PC-3 (cell line): ENCODE measurements around the gene CCDC89. TPM values are rescaled to one million over a fixed set of nuclear protein-coding genes. Genes with fewer than 3 reads are reported as not detected.

Experiments used
- ATAC-seq: fragments of 200-7000 bp; cut with Tn5 transposase; 2 replicates; pipeline ENCODE4 v1.9.1; 2020; ENCODE audit warnings: mild to moderate bottlenecking, moderate library complexity
- BruUV-seq: library from RNA; stranded (reverse); fragments of 400-500 nt; replicated peaks from 2 replicates; lab custom pipeline; 2021; lab: Mats Ljungman, UMichigan
- CTCF ChIA-PET: fragments of 300-600 bp; sonication (Branson Sonifier 250); formaldehyde crosslinking; loops from one replicate; lab custom pipeline; 2022; ENCODE audit warnings: antibody characterized with exemption; lab: Charles Lee
- POLR2A ChIA-PET: fragments of 300-600 bp; sonication (Branson Sonifier 250); formaldehyde crosslinking; loops from one replicate; lab custom pipeline; 2022; ENCODE audit warnings: antibody characterized with exemption; ENCODE audit not compliant: unreplicated experiment; lab: Charles Lee
- DNase-seq: peaks from one replicate; pipeline ENCODE4 v3.0.0-alpha.2; 2015
- H2AFZ ChIP-seq: fragments of 300-600 bp; sonication (generic); 2 replicates; pipeline ENCODE4 v1.6.0; 2016; ENCODE audit warnings: antibody characterized with exemption, low read length
- H3F3A ChIP-seq: fragments of 300-600 bp; sonication (generic); one replicate; pipeline ENCODE4 v1.6.0; 2017; ENCODE audit warnings: antibody characterized with exemption, low read length, control low read depth, mild to moderate bottlenecking; ENCODE audit not compliant: unreplicated experiment
- H3K27ac ChIP-seq: fragments of 300-600 bp; sonication (generic); 2 replicates; pipeline ENCODE4 v1.5.1; 2016; ENCODE audit warnings: mild to moderate bottlenecking, low read length
- H3K27me3 ChIP-seq: fragments of 300-600 bp; sonication (generic); 2 replicates; pipeline ENCODE4 v1.6.1; 2016; ENCODE audit warnings: low read length, mixed read lengths
- H3K36me3 ChIP-seq: fragments of 300-600 bp; sonication (generic); 2 replicates; pipeline ENCODE4 v1.6.1; 2016; ENCODE audit warnings: low read depth, mixed run types, low read length, mixed read lengths
- H3K4me1 ChIP-seq: fragments of 300-600 bp; sonication (generic); 2 replicates; pipeline ENCODE4 v1.5.1; 2016; ENCODE audit warnings: low read length; ENCODE audit not compliant: insufficient read depth
- H3K4me2 ChIP-seq: fragments of 300-600 bp; sonication (generic); 2 replicates; pipeline ENCODE4 v1.6.0; 2016; ENCODE audit warnings: low read length
- H3K4me3 ChIP-seq: fragments of 300-600 bp; sonication (generic); 2 replicates; pipeline ENCODE4 v1.5.1; 2016; ENCODE audit warnings: mild to moderate bottlenecking, low read length, mixed read lengths
- H3K79me2 ChIP-seq: fragments of 300-600 bp; sonication (generic); 2 replicates; pipeline ENCODE4 v1.6.1; 2017; ENCODE audit warnings: low read length, mixed read lengths
- H3K9ac ChIP-seq: fragments of 300-600 bp; sonication (generic); 2 replicates; pipeline ENCODE4 v1.6.0; 2016; ENCODE audit warnings: mild to moderate bottlenecking, low read length
- H3K9me2 ChIP-seq: fragments of 300-600 bp; sonication (generic); replicated peaks from 2 replicates; pipeline ENCODE4 v1.6.1; 2016; ENCODE audit warnings: mixed run types, low read length, mixed read lengths
- H3K9me3 ChIP-seq: fragments of 300-600 bp; sonication (generic); 2 replicates; pipeline ENCODE4 v1.6.1; 2016; ENCODE audit warnings: low read length, mixed read lengths
- H4K20me1 ChIP-seq: fragments of 300-600 bp; sonication (generic); 2 replicates; pipeline ENCODE4 v1.6.1; 2016; ENCODE audit warnings: low read length, mixed read lengths
- EZH2 ChIP-seq: fragments of 300-600 bp; sonication (generic); IDR thresholded peaks from one replicate; pipeline ENCODE4 v1.6.1; 2017; ENCODE audit warnings: antibody characterized with exemption, mild to moderate bottlenecking, low read length; ENCODE audit not compliant: unreplicated experiment
- EZH2phosphoT487 ChIP-seq: fragments of 300-600 bp; sonication (generic); IDR thresholded peaks from 2 replicates; pipeline ENCODE4 v1.6.1; 2018; ENCODE audit warnings: mild to moderate bottlenecking, antibody characterized with exemption, low read length, borderline replicate concordance
- intact Hi-C: fragments of 100-400 bp; cut with micrococcal nuclease; formaldehyde crosslinking; loops from 2 replicates; pipeline ENCODE4 v1.9.0; 2023
- total RNA-seq: library from RNA; depleted of rRNA; stranded (reverse); fragments of >200 nt; gene quantifications from 2 replicates; pipeline ENCODE4 v1.2.3, GENCODE V29; 2014
- TF ChIP-seq, protein P1 (sequence below): fragments of 300-600 bp; sonication (generic); conservative IDR thresholded peaks from 2 replicates; pipeline ENCODE4 v1.5.1; 2017; ENCODE audit warnings: antibody characterized with exemption, low read depth, mild to moderate bottlenecking, low read length

CCDC89 gene
- total RNA-seq, 1 experiment from 2014 or later, result 0.55 TPM

DNA sequence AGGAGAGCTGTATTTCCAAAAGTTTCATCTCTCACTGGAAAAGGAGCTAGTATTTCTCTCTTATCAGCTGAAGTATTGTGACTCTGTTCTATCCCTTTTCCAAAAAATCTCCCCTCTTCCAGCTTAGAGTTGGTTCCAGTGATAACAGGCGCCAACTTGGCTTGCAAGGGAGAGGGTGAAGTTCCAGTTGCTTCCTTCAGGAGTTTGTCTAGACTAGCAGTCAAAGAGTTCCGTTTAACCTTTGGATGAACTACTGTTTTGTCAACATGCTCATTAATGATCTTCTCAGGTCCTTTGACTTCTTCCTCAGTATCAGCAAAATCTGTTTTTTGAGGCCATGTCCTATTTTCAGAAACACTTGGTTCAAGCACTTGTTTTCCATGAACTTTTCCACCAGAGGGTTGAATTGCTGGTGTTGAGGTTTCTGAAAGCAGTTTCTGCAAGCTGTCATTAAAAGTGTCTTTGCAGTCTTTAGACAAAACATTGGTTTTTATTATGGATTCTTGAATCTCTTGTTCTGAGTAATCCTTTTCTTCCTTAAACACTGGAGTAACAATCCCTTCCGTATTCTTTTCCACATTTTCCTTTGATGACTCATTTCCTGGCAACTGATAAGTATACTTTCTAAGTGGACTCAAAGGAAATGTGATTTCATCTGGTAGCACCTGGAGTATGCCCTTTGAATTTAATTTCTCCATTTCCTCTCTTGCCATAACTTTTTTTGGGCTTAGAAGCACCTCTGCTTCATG is 39.7 kb upstream of the CCDC89 start:
- Histone ChIP-seq H3K9me2 (no peaks in the 10 kb centered on the region), H3K27ac (peak overlapping the region; percentile 82), H4K20me1 (no peaks in the 10 kb centered on the region), H3F3A (peaks cover 4% of the 10 kb centered on the region), H3K9ac (peak overlapping the region; percentile 12; the same call in 1 of the 2 replicates), H3K9me3 (no peaks in the 10 kb centered on the region), H3K79me2 (no peaks in the 10 kb centered on the region), H3K4me3 (peak overlapping the region; percentile 8; the same call in 1 of the 2 replicates), H3K27me3 (no peaks in the 10 kb centered on the region), H3K4me1 (peaks cover 40% of the 10 kb centered on the region), H3K36me3 (peaks cover 14% of the 10 kb centered on the region), H2AFZ (no peak overlapping the region), H3K4me2 (peak overlapping the region; percentile 52)
- no peak for TF ChIP-seq EZH2phosphoT487
- no peak for TF ChIP-seq EZH2
- TF ChIP-seq, protein P1, sequence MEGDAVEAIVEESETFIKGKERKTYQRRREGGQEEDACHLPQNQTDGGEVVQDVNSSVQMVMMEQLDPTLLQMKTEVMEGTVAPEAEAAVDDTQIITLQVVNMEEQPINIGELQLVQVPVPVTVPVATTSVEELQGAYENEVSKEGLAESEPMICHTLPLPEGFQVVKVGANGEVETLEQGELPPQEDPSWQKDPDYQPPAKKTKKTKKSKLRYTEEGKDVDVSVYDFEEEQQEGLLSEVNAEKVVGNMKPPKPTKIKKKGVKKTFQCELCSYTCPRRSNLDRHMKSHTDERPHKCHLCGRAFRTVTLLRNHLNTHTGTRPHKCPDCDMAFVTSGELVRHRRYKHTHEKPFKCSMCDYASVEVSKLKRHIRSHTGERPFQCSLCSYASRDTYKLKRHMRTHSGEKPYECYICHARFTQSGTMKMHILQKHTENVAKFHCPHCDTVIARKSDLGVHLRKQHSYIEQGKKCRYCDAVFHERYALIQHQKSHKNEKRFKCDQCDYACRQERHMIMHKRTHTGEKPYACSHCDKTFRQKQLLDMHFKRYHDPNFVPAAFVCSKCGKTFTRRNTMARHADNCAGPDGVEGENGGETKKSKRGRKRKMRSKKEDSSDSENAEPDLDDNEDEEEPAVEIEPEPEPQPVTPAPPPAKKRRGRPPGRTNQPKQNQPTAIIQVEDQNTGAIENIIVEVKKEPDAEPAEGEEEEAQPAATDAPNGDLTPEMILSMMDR, result no peak
- ChIA-PET CTCF (no interaction called here), POLR2A (no interaction called here)
- peak; percentile 87 for ATAC-seq
- intact Hi-C loops, result no loop called here
- BruUV-seq, result TSS peak; percentile 5
- peak; percentile 99 for DNase-seq

DNA sequence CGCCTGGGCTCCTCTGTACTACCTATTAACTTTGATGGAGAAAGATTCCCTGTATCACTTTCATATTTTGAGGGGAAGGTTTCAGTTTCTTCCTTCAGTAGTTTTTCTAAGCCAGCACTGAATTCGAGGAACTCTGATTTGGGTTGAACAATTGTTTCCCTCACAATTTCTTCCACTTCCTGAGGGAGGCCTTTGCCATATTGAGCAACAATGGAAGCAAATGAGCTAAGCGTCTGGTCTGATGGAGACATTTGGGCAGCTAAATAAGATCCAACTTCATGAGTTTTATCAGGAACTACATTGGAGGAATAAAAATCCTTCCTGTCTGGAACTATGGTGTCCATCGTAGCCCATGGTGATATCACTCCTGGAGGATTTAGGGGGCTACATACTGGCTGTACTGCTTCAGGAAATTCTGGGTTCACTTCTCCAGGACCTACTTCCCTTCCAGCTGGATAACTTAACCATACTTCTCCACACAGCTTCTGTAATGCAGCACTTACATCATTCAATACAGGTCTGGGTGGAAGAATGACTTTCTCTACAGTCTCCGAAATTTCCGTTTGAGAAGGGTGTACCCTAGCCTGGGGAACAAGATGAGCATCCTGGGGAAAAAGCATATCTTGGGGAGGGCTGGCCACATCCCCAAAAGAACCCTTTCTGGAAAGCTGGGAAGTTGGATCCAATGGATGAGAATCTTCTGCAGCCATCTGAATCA is 38.9 kb upstream of the CCDC89 start:
- no peak for DNase-seq
- intact Hi-C loops, result no loop called here
- Histone ChIP-seq H3K9me2 (no peaks in the 10 kb centered on the region), H3K79me2 (no peaks in the 10 kb centered on the region), H3K27me3 (no peaks in the 10 kb centered on the region), H2AFZ (no peak overlapping the region), H3K4me3 (no peak overlapping the region), H3K4me2 (peak overlapping the region; percentile 52; the same call in 1 of the 2 replicates), H3K9ac (no peak overlapping the region), H3K4me1 (peaks cover 42% of the 10 kb centered on the region), H3K27ac (peak overlapping the region; percentile 82), H3K9me3 (no peaks in the 10 kb centered on the region), H3K36me3 (peaks cover 14% of the 10 kb centered on the region), H3F3A (peaks cover 4% of the 10 kb centered on the region), H4K20me1 (no peaks in the 10 kb centered on the region)
- TF ChIP-seq EZH2, result no peak
- TF ChIP-seq, protein P1, result no peak
- no peak for TF ChIP-seq EZH2phosphoT487
- ATAC-seq, result no peak
- ChIA-PET POLR2A (no interaction called here), CTCF (no interaction called here)
- no TSS peak for BruUV-seq
